G401.6 (cell line): ENCODE measurements around the gene TMEM198.

Source experiments
- FAIRE-seq: peaks from 2 replicates; lab custom pipeline; 2012; peaks lifted over from hg19 to GRCh38; lab: Jason Lieb, UNC

Gene TMEM198

GRCh38 chr2:219562049-219563020, 18.5 kb downstream of the TMEM198 start:
- FAIRE-seq: no peak

GRCh38 chr2:219563271-219563928, 19.6 kb downstream of the TMEM198 start:
- FAIRE-seq: no peak

- FAIRE-seq: no peak
Measured at GRCh38 chr2:219565130-219566080, 21.6 kb downstream of the TMEM198 start.

GRCh38 chr2:219566640-219567039, 22.8 kb downstream of the TMEM198 start:
- no peak for FAIRE-seq

- no peak for FAIRE-seq
Measured at GRCh38 chr2:219567131-219567530, 23.3 kb downstream of the TMEM198 start.

GRCh38 chr2:219567791-219568361, 24.0 kb downstream of the TMEM198 start:
- no peak for FAIRE-seq

GRCh38 chr2:219569041-219569440, 25.2 kb downstream of the TMEM198 start:
- FAIRE-seq: no peak

- no peak for FAIRE-seq
Measured at GRCh38 chr2:219569635-219570034, 25.8 kb downstream of the TMEM198 start.

GRCh38 chr2:219570194-219570923, 26.5 kb downstream of the TMEM198 start:
- no peak for FAIRE-seq

- no peak for FAIRE-seq
Measured at GRCh38 chr2:219570924-219571310, 27.1 kb downstream of the TMEM198 start.

GRCh38 chr2:219571311-219572236, 27.7 kb downstream of the TMEM198 start, which contains the start of gene OBSL1:
TSS of gene OBSL1 (minus strand) at chr2:219571539. CDS start at chr2:219571232, 307 bp downstream.
- FAIRE-seq: no peak

GRCh38 chr2:219572237-219573001, 28.6 kb downstream of the TMEM198 start, which contains the start of gene INHA:
TSS of gene INHA (plus strand) at chr2:219572310. CDS start at chr2:219572375, 65 bp downstream.
- no peak for FAIRE-seq

- FAIRE-seq: no peak
Measured at GRCh38 chr2:219573166-219573565, 29.3 kb downstream of the TMEM198 start.

GRCh38 chr2:219574484-219575311, 30.9 kb downstream of the TMEM198 start:
- no peak for FAIRE-seq

- no peak for FAIRE-seq
Measured at GRCh38 chr2:219575566-219576504, 32.0 kb downstream of the TMEM198 start.

- FAIRE-seq: no peak
Measured at GRCh38 chr2:219576505-219577388, 32.9 kb downstream of the TMEM198 start.
